ENCODE data around the gene UBLCP1.
A peak's percentile ranks its signal among the peaks of the same experiment; 100 is the strongest.
"Not testable (repeated sequence)": the region's sequence is repeated elsewhere in the genome, so short reads cannot be mapped to it uniquely, and the experiment has no call there.

Gene UBLCP1

DNA sequence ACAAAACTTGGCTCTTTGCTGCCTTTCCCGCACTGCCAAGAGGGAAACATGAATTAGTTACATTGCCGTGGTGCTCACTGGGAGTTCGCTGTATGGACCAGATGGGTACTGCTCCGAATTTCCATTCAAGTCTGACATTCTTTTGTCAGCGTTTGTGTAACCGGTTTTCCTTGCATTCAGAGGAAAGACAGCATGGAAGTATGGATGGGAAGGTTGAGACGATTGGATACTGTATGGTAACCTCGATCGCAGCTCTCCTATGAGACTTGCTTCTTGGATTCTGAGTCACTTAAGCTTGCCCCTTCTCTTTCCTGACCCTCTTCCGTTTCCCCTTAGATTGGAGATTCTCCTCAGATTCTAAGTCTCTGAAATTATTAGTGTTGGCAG is 625 bp upstream of the UBLCP1 start:
- ChIA-PET CTCF (no interaction called here), POLR2A (interaction anchor here (0.6 to 1.7 kb wide), 4 partner anchors 12 to 78 kb away, joined by 3 to 4 read pairs (median 4); no protein-coding TSS in a partner anchor)
- DNase-seq (ENCODE audit: extremely low spot score), result peak; percentile 11
- no peak for TF ChIP-seq LEF1 (IDR thresholded peaks at IDR 0.05; ENCODE audit: borderline replicate concordance)
- no peak for TF ChIP-seq SP1 (IDR thresholded peaks at IDR 0.05)
- no peak for TF ChIP-seq FOXM1 (IDR thresholded peaks at IDR 0.05; ENCODE audit: borderline replicate concordance)
- TF ChIP-seq CTBP1 (IDR thresholded peaks at IDR 0.05; ENCODE audit: borderline replicate concordance), result no peak

DNA sequence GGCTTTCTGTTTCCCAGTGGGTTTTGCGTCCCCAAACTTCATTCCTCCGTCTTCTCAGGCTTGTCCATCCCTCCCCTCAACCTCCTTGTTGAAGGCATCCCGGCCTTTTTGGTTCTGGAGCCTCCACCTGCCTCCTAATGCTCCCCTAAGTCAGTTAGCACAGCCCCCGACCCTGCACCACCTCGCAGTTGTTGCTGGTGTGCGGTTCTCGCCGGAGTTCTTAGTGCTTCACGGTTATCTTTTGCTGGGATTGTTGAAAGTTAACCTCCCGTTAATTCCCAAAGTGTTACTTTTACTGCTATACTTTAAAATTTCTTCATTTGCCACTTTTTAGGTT is 447 bp downstream of the UBLCP1 start:
- no peak for DNase-seq (ENCODE audit: extremely low spot score)
- CTCF ChIA-PET, result interaction anchor here (0.6 to 1.5 kb wide), 2 partner anchors 23 to 53 kb away, joined by 3 to 5 read pairs; no protein-coding TSS in a partner anchor
- POLR2A ChIA-PET, result no interaction called here
- TF ChIP-seq L3MBTL2 (conservative IDR thresholded peaks at IDR 0.05) (no peak), FOXK2 (IDR thresholded peaks at IDR 0.05) (no peak), BHLHE40 (IDR thresholded peaks at IDR 0.05; ENCODE audit: borderline replicate concordance) (no peak), ELF4 (IDR thresholded peaks at IDR 0.05) (no peak), SUZ12 (IDR thresholded peaks at IDR 0.05) (no peak), SP1 (IDR thresholded peaks at IDR 0.05) (no peak), FOXA1 (IDR thresholded peaks at IDR 0.05) (no peak), NFRKB (IDR thresholded peaks at IDR 0.05) (no peak), LEF1 (IDR thresholded peaks at IDR 0.05; ENCODE audit: borderline replicate concordance) (no peak), HDGF (IDR thresholded peaks at IDR 0.05; ENCODE audit: borderline replicate concordance) (no peak), CTBP1 (IDR thresholded peaks at IDR 0.05; ENCODE audit: borderline replicate concordance) (no peak), TARDBP (IDR thresholded peaks at IDR 0.05) (no peak), ARNT (IDR thresholded peaks at IDR 0.05) (no peak)

DNA sequence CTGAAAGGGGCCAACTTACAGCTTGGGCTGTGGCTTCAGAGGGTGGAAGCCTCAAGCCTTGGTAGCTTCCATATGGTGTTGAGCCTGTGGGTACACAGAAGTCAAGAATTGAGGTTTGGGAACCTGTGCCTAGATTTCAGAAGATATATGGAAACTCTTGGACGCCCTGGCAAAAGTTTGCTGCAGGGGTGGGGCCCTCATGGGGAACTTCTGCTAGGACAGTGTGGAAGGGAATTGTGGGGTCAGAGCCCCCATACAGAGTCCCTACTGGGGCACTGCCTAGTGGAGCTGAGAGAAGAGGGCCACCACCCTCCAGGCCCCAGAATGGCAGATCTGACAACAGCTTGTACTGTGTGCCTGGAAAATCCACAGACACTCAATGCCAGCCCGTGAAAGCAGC is 3.7 kb downstream of the UBLCP1 start:
- CTCF ChIA-PET; DNase-seq (ENCODE audit: extremely low spot score); POLR2A ChIA-PET: not testable (repeated sequence)

DNA sequence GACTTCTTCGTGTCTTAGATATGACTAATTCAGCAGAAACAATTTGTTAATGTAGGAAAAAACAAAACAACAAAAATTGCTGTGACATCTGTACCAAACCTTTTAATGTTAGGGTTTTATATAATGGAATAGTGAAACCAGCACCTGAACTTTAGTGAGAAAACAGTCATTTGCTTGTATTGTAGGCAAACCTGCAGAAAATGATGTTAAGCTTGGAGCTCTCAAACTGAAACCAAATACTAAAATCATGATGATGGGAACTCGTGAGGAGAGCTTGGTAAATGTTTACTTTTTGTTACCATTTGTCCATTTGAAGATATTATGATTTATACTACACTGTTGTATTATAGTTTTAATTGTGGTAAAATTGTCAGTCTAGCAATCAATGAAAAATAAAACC is 6.6 kb downstream of the UBLCP1 start:
- TF ChIP-seq HDGF (IDR thresholded peaks at IDR 0.05; ENCODE audit: borderline replicate concordance) (no peak), NFRKB (IDR thresholded peaks at IDR 0.05) (no peak), CTBP1 (IDR thresholded peaks at IDR 0.05; ENCODE audit: borderline replicate concordance) (no peak), BHLHE40 (IDR thresholded peaks at IDR 0.05; ENCODE audit: borderline replicate concordance) (no peak), LEF1 (IDR thresholded peaks at IDR 0.05; ENCODE audit: borderline replicate concordance) (no peak), FOXA1 (IDR thresholded peaks at IDR 0.05) (no peak), FOXK2 (IDR thresholded peaks at IDR 0.05) (no peak), TARDBP (IDR thresholded peaks at IDR 0.05) (no peak), ZNF384 (IDR thresholded peaks at IDR 0.05) (no peak), ARNT (IDR thresholded peaks at IDR 0.05) (no peak), SUZ12 (IDR thresholded peaks at IDR 0.05) (no peak)
- ChIA-PET CTCF (no interaction called here), POLR2A (no interaction called here)
- DNase-seq (ENCODE audit: extremely low spot score), result no peak

DNA sequence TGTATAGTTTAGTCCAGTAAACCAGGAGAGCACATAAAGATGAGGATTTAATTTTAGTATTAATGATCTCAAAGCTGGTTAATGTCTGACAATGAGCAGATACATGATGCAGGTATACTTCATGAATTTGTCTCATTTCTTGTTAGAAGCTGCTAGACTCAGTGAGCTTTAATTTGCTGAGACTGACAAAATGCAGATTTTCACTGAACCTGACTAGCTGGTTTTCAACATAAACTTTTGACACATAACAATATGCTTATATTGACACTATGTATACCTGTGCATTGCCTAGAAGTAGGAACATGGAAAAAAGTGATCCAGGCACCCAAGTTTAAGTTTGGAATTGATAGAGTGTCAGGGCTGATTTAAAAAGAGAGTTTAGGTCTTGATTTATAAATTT is 10.8 kb downstream of the UBLCP1 start:
- CTCF ChIA-PET, result interaction anchor here (0.6 kb wide), 1 partner anchor 117 kb away, joined by 3 read pairs; no protein-coding TSS in a partner anchor
- no peak for DNase-seq (ENCODE audit: extremely low spot score)
- no peak for TF ChIP-seq HDGF (IDR thresholded peaks at IDR 0.05; ENCODE audit: borderline replicate concordance)
- POLR2A ChIA-PET, result no interaction called here

DNA sequence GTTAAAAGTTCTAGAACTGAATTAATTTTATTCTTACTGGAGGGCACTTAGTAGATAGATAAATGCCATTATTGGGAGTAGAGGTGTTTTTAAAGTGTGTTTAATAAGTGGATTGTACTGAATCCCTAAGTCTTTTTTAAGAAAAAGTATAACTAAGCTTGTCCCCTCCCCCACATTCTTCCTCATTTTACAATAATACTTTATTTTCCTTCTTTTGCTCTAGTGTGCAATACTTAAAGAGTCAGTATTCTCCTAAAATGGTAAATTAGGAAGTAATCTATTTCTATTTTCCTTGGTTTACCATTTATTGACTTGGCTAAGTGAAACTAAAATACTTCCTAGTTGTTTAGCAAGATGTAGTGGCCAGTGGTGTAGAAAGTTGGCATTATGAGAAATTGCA is 11.6 kb downstream of the UBLCP1 start:
- TF ChIP-seq SUZ12 (IDR thresholded peaks at IDR 0.05) (no peak), ZNF384 (IDR thresholded peaks at IDR 0.05) (no peak)
- CTCF ChIA-PET, result no interaction called here
- POLR2A ChIA-PET, result no interaction called here
- DNase-seq (ENCODE audit: extremely low spot score), result no peak

DNA sequence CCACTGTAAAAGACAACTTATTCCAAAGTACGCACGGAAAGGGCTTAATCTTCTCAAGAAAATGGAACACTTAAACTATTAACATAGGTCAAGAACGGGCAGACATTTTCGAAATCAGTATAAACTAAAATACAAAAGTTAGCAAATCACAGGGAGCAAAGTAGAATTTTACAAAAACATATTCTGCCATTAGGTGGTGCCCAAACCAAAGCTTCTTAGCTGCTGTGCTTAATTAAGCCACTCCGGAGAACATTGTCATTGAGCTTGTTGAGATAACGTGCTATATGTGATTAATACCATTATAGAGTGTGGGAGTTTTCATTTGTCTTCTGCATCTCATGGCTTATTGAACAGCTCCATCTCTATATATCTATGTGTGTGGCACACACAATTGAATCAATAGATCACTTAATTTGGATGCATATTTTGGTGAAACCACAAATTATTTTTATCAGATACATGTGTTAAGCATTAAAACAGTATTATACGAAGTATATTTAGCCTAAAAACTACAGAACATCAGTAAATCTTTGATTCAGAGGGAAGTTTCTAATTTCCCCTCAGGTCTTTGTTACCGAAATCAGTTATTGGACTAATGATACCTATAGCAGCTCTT is 23.4 kb downstream of the UBLCP1 start:
- CTCF ChIA-PET, result interaction anchor here (0.6 to 1.4 kb wide), 5 partner anchors 23 to 735 kb away, joined by 3 to 10 read pairs (median 3); no protein-coding TSS in a partner anchor

DNA sequence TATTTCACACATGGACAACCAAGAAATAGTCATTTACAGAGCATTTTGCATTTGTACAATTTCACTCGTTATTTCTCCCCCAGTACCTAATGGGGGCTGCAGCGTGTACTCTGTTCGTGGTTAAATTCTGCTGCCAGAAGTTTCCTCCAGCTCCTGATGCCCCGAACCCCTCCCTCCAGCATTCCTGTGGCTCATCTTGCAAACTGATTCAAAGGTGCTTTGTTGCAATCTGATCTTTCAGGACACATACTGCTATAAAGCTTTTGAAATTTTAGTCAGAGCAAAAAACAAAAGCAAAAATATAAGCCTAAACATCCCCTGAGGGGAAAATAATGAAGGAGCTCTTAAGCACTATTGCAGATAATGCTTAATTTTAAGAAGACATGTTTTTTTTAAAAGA is 27.7 kb downstream of the UBLCP1 start:
- no peak for DNase-seq (ENCODE audit: extremely low spot score)
- POLR2A ChIA-PET, result interaction anchor here (1.5 kb wide), 1 partner anchor 83 kb away, joined by 3 read pairs; no protein-coding TSS in a partner anchor
- CTCF ChIA-PET, result no interaction called here
- TF ChIP-seq CTBP1 (IDR thresholded peaks at IDR 0.05; ENCODE audit: borderline replicate concordance) (no peak), SUZ12 (IDR thresholded peaks at IDR 0.05) (no peak), SP1 (IDR thresholded peaks at IDR 0.05) (no peak), NFRKB (IDR thresholded peaks at IDR 0.05) (no peak), HDGF (IDR thresholded peaks at IDR 0.05; ENCODE audit: borderline replicate concordance) (no peak)
- TF ChIP-seq, protein P1, sequence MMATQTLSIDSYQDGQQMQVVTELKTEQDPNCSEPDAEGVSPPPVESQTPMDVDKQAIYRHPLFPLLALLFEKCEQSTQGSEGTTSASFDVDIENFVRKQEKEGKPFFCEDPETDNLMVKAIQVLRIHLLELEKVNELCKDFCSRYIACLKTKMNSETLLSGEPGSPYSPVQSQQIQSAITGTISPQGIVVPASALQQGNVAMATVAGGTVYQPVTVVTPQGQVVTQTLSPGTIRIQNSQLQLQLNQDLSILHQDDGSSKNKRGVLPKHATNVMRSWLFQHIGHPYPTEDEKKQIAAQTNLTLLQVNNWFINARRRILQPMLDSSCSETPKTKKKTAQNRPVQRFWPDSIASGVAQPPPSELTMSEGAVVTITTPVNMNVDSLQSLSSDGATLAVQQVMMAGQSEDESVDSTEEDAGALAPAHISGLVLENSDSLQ (IDR thresholded peaks at IDR 0.05), result no peak

More for the DNA sequence above, 23.4 kb downstream of the UBLCP1 start:
- DNase-seq (ENCODE audit: extremely low spot score), result peak; percentile 23
- POLR2A ChIA-PET, result no interaction called here
- no peak for TF ChIP-seq TARDBP (IDR thresholded peaks at IDR 0.05)
- TF ChIP-seq LEF1 (IDR thresholded peaks at IDR 0.05; ENCODE audit: borderline replicate concordance), result no peak
- no peak for TF ChIP-seq FOXA1 (IDR thresholded peaks at IDR 0.05)
- no peak for TF ChIP-seq FOXM1 (IDR thresholded peaks at IDR 0.05; ENCODE audit: borderline replicate concordance)
- no peak for TF ChIP-seq SUZ12 (IDR thresholded peaks at IDR 0.05)
- TF ChIP-seq BHLHE40 (IDR thresholded peaks at IDR 0.05; ENCODE audit: borderline replicate concordance), result no peak
- TF ChIP-seq, protein P1 (IDR thresholded peaks at IDR 0.05), result no peak
- no peak for TF ChIP-seq ELF4 (IDR thresholded peaks at IDR 0.05)
- no peak for TF ChIP-seq SP1 (IDR thresholded peaks at IDR 0.05)
- TF ChIP-seq NFRKB (IDR thresholded peaks at IDR 0.05), result no peak
- no peak for TF ChIP-seq ARNT (IDR thresholded peaks at IDR 0.05)
- no peak for TF ChIP-seq CTBP1 (IDR thresholded peaks at IDR 0.05; ENCODE audit: borderline replicate concordance)

Measured in HEK293T (cell line).